ENCODE results near the gene MTHFD1. TPM values are rescaled to one million over a fixed set of nuclear protein-coding genes. Genes with fewer than 3 reads are reported as not detected.

MTHFD1 gene
- total and polyA plus RNA-seq, 3 experiments from 2014 or later = 41.1 to 256 (median 247) TPM

- H3K36me3 ChIP-seq (ENCODE audit: insufficient read depth, low read length) = peaks cover 9% of the 10 kb centered on the region
- H3K27ac Mint-ChIP-seq = peak overlapping the region in 1 of 8 donors; percentile 31
- no peak overlapping the region for H3K4me3 ChIP-seq (ENCODE audit: low read length)
- H3K27me3 Mint-ChIP-seq = no peaks in the 10 kb centered on the region
- peaks cover 16% of the 10 kb centered on the region for H3K4me1 ChIP-seq (ENCODE audit: insufficient read depth, low read length)
- peaks cover 38 to 51% (median 48%) of the 10 kb centered on the region in 3 donors for H3K4me1 Mint-ChIP-seq
- no peak overlapping the region for H3K27ac ChIP-seq (ENCODE audit: low read depth, low read length)
- no peak overlapping the region for H3K4me3 Mint-ChIP-seq
- no peak for DNase-seq
- CTCF ChIA-PET = interaction anchor here (7.9 kb wide), 1 partner anchor 14 kb away, joined by 42 read pairs; no protein-coding TSS in a partner anchor
- POLR2A ChIA-PET = no interaction called here
- H3K27me3 ChIP-seq (ENCODE audit: insufficient read depth, low read length, poor library complexity, severe bottlenecking) = no peaks in the 10 kb centered on the region
- H3K9me3 ChIP-seq (ENCODE audit: low read length) = no peaks in the 10 kb centered on the region
- no peaks in the 10 kb centered on the region for H3K9me3 Mint-ChIP-seq
- peaks cover 21 to 40% (median 24%) of the 10 kb centered on the region in 3 donors for H3K36me3 Mint-ChIP-seq
Measured at GRCh38 chr14:64442300-64442988, 54.3 kb downstream of the MTHFD1 start.

DNA sequence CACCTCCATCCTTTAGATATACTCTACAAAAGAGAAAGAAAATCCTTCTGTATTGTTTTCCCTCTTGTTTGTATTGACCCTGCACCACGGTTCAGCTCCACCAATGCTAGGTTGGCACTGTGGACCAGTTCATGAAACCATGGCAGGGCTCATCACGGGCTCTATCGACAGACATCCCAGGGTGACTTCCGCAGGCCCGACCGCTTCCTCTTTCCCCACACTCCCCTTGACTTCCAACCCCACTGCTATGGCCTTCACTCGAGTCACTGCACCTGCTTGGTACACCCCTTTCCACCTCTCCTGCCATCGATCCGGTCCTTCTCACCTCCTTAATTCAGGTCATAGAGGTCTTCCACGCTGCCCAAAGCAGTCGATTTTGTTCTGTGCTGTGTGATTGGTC lies 56.0 kb downstream of the MTHFD1 start:
- no peaks in the 10 kb centered on the region for H3K9me3 ChIP-seq (ENCODE audit: low read length)
- peaks cover 22% of the 10 kb centered on the region for H3K4me1 ChIP-seq (ENCODE audit: insufficient read depth, low read length)
- DNase-seq = no peak
- CTCF ChIA-PET = interaction anchor here (1.4 to 8.9 kb wide), 2 partner anchors 8 to 13 kb away, joined by 3 to 73 read pairs; no protein-coding TSS in a partner anchor
- POLR2A ChIA-PET = no interaction called here
- peak overlapping the region in 7 of 8 donors; percentile 73 to 93 (median 89) for H3K27ac Mint-ChIP-seq
- no peaks in the 10 kb centered on the region for H3K27me3 ChIP-seq (ENCODE audit: insufficient read depth, low read length, poor library complexity, severe bottlenecking)
- H3K4me3 Mint-ChIP-seq = peak overlapping the region in 2 of 7 donors; percentile 4 to 29
- peaks cover 15 to 37% (median 20%) of the 10 kb centered on the region in 3 donors for H3K36me3 Mint-ChIP-seq
- peaks cover 39 to 51% (median 50%) of the 10 kb centered on the region in 3 donors for H3K4me1 Mint-ChIP-seq
- H3K9me3 Mint-ChIP-seq = no peaks in the 10 kb centered on the region
- peaks cover 11% of the 10 kb centered on the region for H3K36me3 ChIP-seq (ENCODE audit: insufficient read depth, low read length)
- no peaks in the 10 kb centered on the region for H3K27me3 Mint-ChIP-seq
- no peak overlapping the region for H3K4me3 ChIP-seq (ENCODE audit: low read length)
- no peak overlapping the region for H3K27ac ChIP-seq (ENCODE audit: low read depth, low read length)

GRCh38 chr14:64444984-64445845 lies 57.1 kb downstream of the MTHFD1 start:
- peak overlapping the region; percentile 25 for H3K27ac ChIP-seq (ENCODE audit: low read depth, low read length)
- POLR2A ChIA-PET = no interaction called here
- H3K4me3 Mint-ChIP-seq = peak overlapping the region in 6 of 7 donors; percentile 30 to 70 (median 64)

DNA sequence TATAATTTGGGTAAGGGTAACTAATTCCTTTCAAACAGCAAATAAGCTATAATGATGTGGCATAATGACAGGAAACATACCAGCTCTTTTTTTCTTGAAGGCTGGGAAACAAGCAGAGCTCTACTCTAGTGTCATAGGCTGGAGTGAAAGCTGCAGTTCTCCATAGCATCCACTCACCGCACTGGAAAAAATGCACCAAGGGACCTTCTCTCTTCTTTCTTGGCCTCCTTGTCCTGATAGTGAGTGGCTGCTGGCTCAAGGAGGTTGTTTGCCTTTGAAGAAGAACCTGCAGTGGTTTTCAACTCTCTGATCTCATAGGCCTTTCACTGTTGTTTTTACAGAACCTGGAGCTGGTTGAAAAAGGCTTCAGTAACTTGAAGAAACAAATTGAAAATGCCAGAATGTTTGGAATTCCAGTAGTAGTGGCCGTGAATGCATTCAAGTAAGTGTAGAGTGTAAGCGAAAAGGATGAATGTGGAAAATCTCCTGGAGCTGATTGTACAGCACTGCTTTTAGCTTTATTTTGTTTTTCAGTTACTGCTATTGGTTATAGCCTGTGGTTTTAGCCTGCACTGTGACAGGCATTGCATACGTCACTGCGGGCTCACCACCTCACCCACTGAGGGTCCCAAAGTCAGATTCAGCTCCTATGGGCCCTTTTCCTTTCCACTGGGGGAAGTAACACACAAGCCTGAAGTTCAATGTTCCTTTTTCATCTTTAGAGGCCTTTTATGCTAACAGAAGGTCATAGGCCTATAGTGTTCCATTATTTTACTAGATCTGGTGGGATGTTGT lies 59.9 kb downstream of the MTHFD1 start:
- ChIA-PET CTCF (interaction anchor here (1.0 to 8.9 kb wide), 5 partner anchors 17 to 104 kb away, joined by 3 to 73 read pairs (median 3); partner anchors contain the start of gene AKAP5), POLR2A (interaction anchor here (0.6 to 1.6 kb wide), 4 partner anchors 12 to 26 kb away, joined by 3 to 6 read pairs (median 3); no protein-coding TSS in a partner anchor)
- Mint-ChIP-seq H3K27me3 (no peaks in the 10 kb centered on the region), H3K9me3 (no peaks in the 10 kb centered on the region), H3K36me3 (peaks cover 6 to 36% (median 13%) of the 10 kb centered on the region in 3 donors), H3K4me3 (peak overlapping the region; percentile 6 to 78 (median 50)), H3K27ac (peak overlapping the region; percentile 45 to 95 (median 92)), H3K4me1 (peaks cover 48 to 68% (median 55%) of the 10 kb centered on the region in 3 donors)
- peaks cover 22% of the 10 kb centered on the region for H3K4me1 ChIP-seq (ENCODE audit: insufficient read depth, low read length)
- no peaks in the 10 kb centered on the region for H3K9me3 ChIP-seq (ENCODE audit: low read length)
- peaks cover 6% of the 10 kb centered on the region for H3K36me3 ChIP-seq (ENCODE audit: insufficient read depth, low read length)
- peak overlapping the region; percentile 6 for H3K27ac ChIP-seq (ENCODE audit: low read depth, low read length)
- H3K27me3 ChIP-seq (ENCODE audit: insufficient read depth, low read length, poor library complexity, severe bottlenecking) = no peaks in the 10 kb centered on the region
- no peak overlapping the region for H3K4me3 ChIP-seq (ENCODE audit: low read length)
- DNase-seq = peak in 4 of 5 donors; percentile 17 to 82 (median 44)

More at GRCh38 chr14:64444984-64445845, 57.1 kb downstream of the MTHFD1 start:
- Mint-ChIP-seq H3K9me3 (no peaks in the 10 kb centered on the region), H3K27me3 (no peaks in the 10 kb centered on the region), H3K4me1 (peaks cover 42 to 57% (median 51%) of the 10 kb centered on the region in 3 donors), H3K27ac (peak overlapping the region; percentile 73 to 96 (median 89)), H3K36me3 (peaks cover 15 to 39% (median 19%) of the 10 kb centered on the region in 3 donors)
- no peaks in the 10 kb centered on the region for H3K9me3 ChIP-seq (ENCODE audit: low read length)
- H3K4me1 ChIP-seq (ENCODE audit: insufficient read depth, low read length) = peaks cover 22% of the 10 kb centered on the region
- H3K27me3 ChIP-seq (ENCODE audit: insufficient read depth, low read length, poor library complexity, severe bottlenecking) = no peaks in the 10 kb centered on the region
- peaks cover 11% of the 10 kb centered on the region for H3K36me3 ChIP-seq (ENCODE audit: insufficient read depth, low read length)
- peak in 4 of 5 donors; percentile 20 to 66 (median 40) for DNase-seq
- CTCF ChIA-PET = interaction anchor here (0.9 to 8.9 kb wide), 4 partner anchors 9 to 192 kb away, joined by 3 to 73 read pairs (median 4); no protein-coding TSS in a partner anchor
- H3K4me3 ChIP-seq (ENCODE audit: low read length) = no peak overlapping the region

GRCh38 chr14:64450255-64450654 lies 62.1 kb downstream of the MTHFD1 start:
- H3K4me3 Mint-ChIP-seq = peak overlapping the region in 1 of 7 donors; percentile 27
- POLR2A ChIA-PET = no interaction called here
- H3K27me3 ChIP-seq (ENCODE audit: insufficient read depth, low read length, poor library complexity, severe bottlenecking) = no peaks in the 10 kb centered on the region
- H3K36me3 ChIP-seq (ENCODE audit: insufficient read depth, low read length) = peaks cover 9% of the 10 kb centered on the region
- H3K27ac Mint-ChIP-seq = peak overlapping the region; percentile 19 to 93 (median 56)
- H3K9me3 ChIP-seq (ENCODE audit: low read length) = no peaks in the 10 kb centered on the region
- no peak overlapping the region for H3K4me3 ChIP-seq (ENCODE audit: low read length)
- peaks cover 11% of the 10 kb centered on the region for H3K4me1 ChIP-seq (ENCODE audit: insufficient read depth, low read length)
- H3K27me3 Mint-ChIP-seq = no peaks in the 10 kb centered on the region
- peaks cover 30 to 48% (median 35%) of the 10 kb centered on the region in 3 donors for H3K4me1 Mint-ChIP-seq
- H3K36me3 Mint-ChIP-seq = peaks cover 0 to 50% (median 7%) of the 10 kb centered on the region in 3 donors
- no peak overlapping the region for H3K27ac ChIP-seq (ENCODE audit: low read depth, low read length)
- CTCF ChIA-PET = interaction anchor here (0.8 to 8.9 kb wide), 3 partner anchors 13 to 61 kb away, joined by 3 to 73 read pairs (median 3); no protein-coding TSS in a partner anchor
- no peaks in the 10 kb centered on the region for H3K9me3 Mint-ChIP-seq
- no peak for DNase-seq

GRCh38 chr14:64454671-64455070 lies 66.5 kb downstream of the MTHFD1 start:
- ChIA-PET CTCF (no interaction called here), POLR2A (no interaction called here)
- Histone ChIP-seq H3K4me1 (ENCODE audit: insufficient read depth, low read length) (no peaks in the 10 kb centered on the region), H3K27ac (ENCODE audit: low read depth, low read length) (no peak overlapping the region), H3K27me3 (ENCODE audit: insufficient read depth, low read length, poor library complexity, severe bottlenecking) (no peaks in the 10 kb centered on the region), H3K36me3 (ENCODE audit: insufficient read depth, low read length) (peaks cover 3% of the 10 kb centered on the region), H3K4me3 (ENCODE audit: low read length) (no peak overlapping the region), H3K9me3 (ENCODE audit: low read length) (no peaks in the 10 kb centered on the region)
- peaks cover 20 to 45% (median 32%) of the 10 kb centered on the region in 3 donors for H3K4me1 Mint-ChIP-seq
- peak overlapping the region in 3 of 8 donors; percentile 9 to 82 (median 63) for H3K27ac Mint-ChIP-seq
- H3K27me3 Mint-ChIP-seq = no peaks in the 10 kb centered on the region
- H3K4me3 Mint-ChIP-seq = no peak overlapping the region
- no peak for DNase-seq
- no peaks in the 10 kb centered on the region for H3K9me3 Mint-ChIP-seq
- peaks cover 3 to 52% (median 6%) of the 10 kb centered on the region in 3 donors for H3K36me3 Mint-ChIP-seq

All from CD8-positive, alpha-beta memory T cell (primary cell).